ENCODE data around the gene SLC4A3.

Gene SLC4A3

DNA sequence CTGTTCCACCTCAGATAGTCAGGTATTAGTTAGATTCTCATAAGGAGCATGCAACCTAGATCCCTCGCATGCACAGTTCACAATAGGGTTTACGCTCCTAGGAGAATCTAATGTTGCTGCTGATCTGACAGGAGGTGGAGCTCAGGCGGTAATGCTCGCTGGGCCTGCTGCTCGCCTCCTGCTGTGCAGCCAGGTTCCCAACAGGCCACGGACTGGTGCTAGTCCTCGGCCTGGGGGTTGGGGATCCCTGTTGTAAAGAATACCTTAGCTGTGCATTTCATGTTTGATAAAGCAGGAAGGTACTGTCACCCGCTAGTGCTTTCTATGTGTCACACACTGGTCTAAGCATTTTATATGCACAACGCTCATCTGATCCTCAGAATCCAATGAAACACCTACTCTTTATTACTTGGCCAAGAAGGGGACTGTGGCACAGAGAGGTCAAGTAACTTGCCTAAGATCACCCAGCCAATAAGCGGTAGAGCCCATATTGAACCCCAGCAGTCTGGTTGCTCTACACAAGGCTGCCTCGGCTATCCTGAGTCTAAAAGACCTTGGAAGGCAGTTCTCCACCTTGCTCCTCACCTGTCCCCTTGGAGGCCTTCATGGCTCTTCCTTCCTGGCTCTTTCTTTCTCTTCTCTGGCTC is 35.8 kb downstream of the SLC4A3 start:
- H3K27ac ChIP-seq (ENCODE audit: low read length): no peak overlapping the region
- peaks cover 2% of the 10 kb centered on the region; the same call in 1 of the 2 replicates for H3K4me1 ChIP-seq (ENCODE audit: control insufficient read depth, insufficient read depth, low read length)
- no peak for DNase-seq (ENCODE audit: low read depth, low spot score)
- no peak overlapping the region for H3K4me3 ChIP-seq (ENCODE audit: low read length)
- WGBS (ENCODE audit: insufficient coverage, insufficient read length): no CpG with 5 or more reads among the region's 11 CpGs
- no peaks in the 10 kb centered on the region for H3K27me3 ChIP-seq (ENCODE audit: control insufficient read depth, insufficient read depth, low read length)
- H3K9me3 ChIP-seq (ENCODE audit: control insufficient read depth, insufficient read depth, low read length): no peaks in the 10 kb centered on the region
- H3K36me3 ChIP-seq (ENCODE audit: control insufficient read depth, insufficient read depth, low read length): no peaks in the 10 kb centered on the region

- no peak for DNase-seq (ENCODE audit: low read depth, low spot score)
- no CpG with 5 or more reads among the region's 5 CpGs for WGBS (ENCODE audit: insufficient coverage, insufficient read length)
- no peaks in the 10 kb centered on the region for H3K36me3 ChIP-seq (ENCODE audit: control insufficient read depth, insufficient read depth, low read length)
- no peaks in the 10 kb centered on the region for H3K27me3 ChIP-seq (ENCODE audit: control insufficient read depth, insufficient read depth, low read length)
- H3K4me1 ChIP-seq (ENCODE audit: control insufficient read depth, insufficient read depth, low read length): peaks cover 2% of the 10 kb centered on the region; the same call in 1 of the 2 replicates
- no peak overlapping the region for H3K4me3 ChIP-seq (ENCODE audit: low read length)
- no peaks in the 10 kb centered on the region for H3K9me3 ChIP-seq (ENCODE audit: control insufficient read depth, insufficient read depth, low read length)
- no peak overlapping the region for H3K27ac ChIP-seq (ENCODE audit: low read length)
Measured at GRCh38 chr2:219664041-219664440, 36.6 kb downstream of the SLC4A3 start.

DNA sequence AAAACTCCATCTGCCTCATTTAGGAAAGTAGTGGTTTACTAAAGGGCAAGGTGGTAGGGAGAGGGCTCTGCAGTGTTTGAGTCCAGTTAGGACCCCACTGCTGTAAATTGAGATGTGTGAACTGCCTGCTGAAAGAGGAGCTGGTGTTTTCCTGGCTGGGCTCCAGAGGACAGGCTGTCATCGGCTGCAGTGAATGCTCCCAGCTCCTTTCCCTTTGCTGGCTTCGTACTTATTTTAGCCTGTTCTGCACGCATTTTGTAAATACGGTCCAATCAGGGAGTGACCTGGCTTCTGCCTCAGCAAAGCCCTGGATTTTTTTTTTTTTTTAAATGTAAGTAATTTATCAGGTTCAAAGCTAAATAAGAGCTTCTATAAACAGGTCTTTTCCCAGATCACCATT is 37.5 kb downstream of the SLC4A3 start:
- DNase-seq (ENCODE audit: low read depth, low spot score): no peak
- Histone ChIP-seq H3K4me3 (ENCODE audit: low read length) (no peak overlapping the region), H3K4me1 (ENCODE audit: control insufficient read depth, insufficient read depth, low read length) (peaks cover 2% of the 10 kb centered on the region; the same call in 1 of the 2 replicates), H3K27me3 (ENCODE audit: control insufficient read depth, insufficient read depth, low read length) (no peaks in the 10 kb centered on the region), H3K36me3 (ENCODE audit: control insufficient read depth, insufficient read depth, low read length) (no peaks in the 10 kb centered on the region), H3K9me3 (ENCODE audit: control insufficient read depth, insufficient read depth, low read length) (no peaks in the 10 kb centered on the region), H3K27ac (ENCODE audit: low read length) (no peak overlapping the region)
- no CpG with 5 or more reads among the region's 4 CpGs for WGBS (ENCODE audit: insufficient coverage, insufficient read length)

DNA sequence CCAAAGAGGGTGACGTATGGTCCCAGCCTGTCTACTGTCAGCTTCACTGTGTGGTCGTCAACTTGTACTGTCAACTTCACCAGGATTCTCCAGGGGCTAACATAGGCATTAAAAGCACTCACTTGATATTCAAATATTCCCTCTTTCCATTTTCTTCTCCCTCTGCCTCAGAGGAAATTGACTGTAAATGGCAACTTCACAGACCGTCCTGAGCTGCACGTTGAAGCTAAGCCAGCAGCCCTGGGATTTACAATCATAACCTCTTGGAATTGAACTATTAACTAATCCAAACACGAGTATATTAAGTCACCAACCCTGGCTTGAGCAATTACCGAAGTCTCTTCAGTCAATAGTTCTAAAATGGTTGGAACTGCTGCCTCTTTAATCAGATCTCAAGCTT is 38.5 kb downstream of the SLC4A3 start:
- no CpG with 5 or more reads among the region's 6 CpGs for WGBS (ENCODE audit: insufficient coverage, insufficient read length)
- Histone ChIP-seq H3K9me3 (ENCODE audit: control insufficient read depth, insufficient read depth, low read length) (no peaks in the 10 kb centered on the region), H3K4me1 (ENCODE audit: control insufficient read depth, insufficient read depth, low read length) (peaks cover 2% of the 10 kb centered on the region; the same call in 1 of the 2 replicates), H3K27ac (ENCODE audit: low read length) (no peak overlapping the region), H3K27me3 (ENCODE audit: control insufficient read depth, insufficient read depth, low read length) (no peaks in the 10 kb centered on the region), H3K4me3 (ENCODE audit: low read length) (no peak overlapping the region), H3K36me3 (ENCODE audit: control insufficient read depth, insufficient read depth, low read length) (no peaks in the 10 kb centered on the region)
- no peak for DNase-seq (ENCODE audit: low read depth, low spot score)

GRCh38 chr2:219668316-219668715 is 40.9 kb downstream of the SLC4A3 start:
- Histone ChIP-seq H3K27me3 (ENCODE audit: control insufficient read depth, insufficient read depth, low read length) (no peaks in the 10 kb centered on the region), H3K36me3 (ENCODE audit: control insufficient read depth, insufficient read depth, low read length) (no peaks in the 10 kb centered on the region), H3K4me1 (ENCODE audit: control insufficient read depth, insufficient read depth, low read length) (peaks cover 4% of the 10 kb centered on the region; the same call in 1 of the 2 replicates), H3K27ac (ENCODE audit: low read length) (no peak overlapping the region), H3K4me3 (ENCODE audit: low read length) (no peak overlapping the region), H3K9me3 (ENCODE audit: control insufficient read depth, insufficient read depth, low read length) (no peaks in the 10 kb centered on the region)
- no peak for DNase-seq (ENCODE audit: low read depth, low spot score)
- no CpG with 5 or more reads among the region's 15 CpGs for WGBS (ENCODE audit: insufficient coverage, insufficient read length)

GRCh38 chr2:219670386-219670785 is 43.0 kb downstream of the SLC4A3 start:
- Histone ChIP-seq H3K36me3 (ENCODE audit: control insufficient read depth, insufficient read depth, low read length) (no peaks in the 10 kb centered on the region), H3K27me3 (ENCODE audit: control insufficient read depth, insufficient read depth, low read length) (no peaks in the 10 kb centered on the region), H3K9me3 (ENCODE audit: control insufficient read depth, insufficient read depth, low read length) (no peaks in the 10 kb centered on the region), H3K4me1 (ENCODE audit: control insufficient read depth, insufficient read depth, low read length) (peaks cover 4% of the 10 kb centered on the region; the same call in 1 of the 2 replicates), H3K27ac (ENCODE audit: low read length) (no peak overlapping the region), H3K4me3 (ENCODE audit: low read length) (no peak overlapping the region)
- WGBS (ENCODE audit: insufficient coverage, insufficient read length): no CpG with 5 or more reads among the region's 6 CpGs
- DNase-seq (ENCODE audit: low read depth, low spot score): no peak

- H3K27me3 ChIP-seq (ENCODE audit: control insufficient read depth, insufficient read depth, low read length): no peaks in the 10 kb centered on the region
- WGBS (ENCODE audit: insufficient coverage, insufficient read length): no CpG with 5 or more reads among the region's 5 CpGs
- no peaks in the 10 kb centered on the region for H3K9me3 ChIP-seq (ENCODE audit: control insufficient read depth, insufficient read depth, low read length)
- H3K4me3 ChIP-seq (ENCODE audit: low read length): no peak overlapping the region
- H3K27ac ChIP-seq (ENCODE audit: low read length): no peak overlapping the region
- no peaks in the 10 kb centered on the region for H3K36me3 ChIP-seq (ENCODE audit: control insufficient read depth, insufficient read depth, low read length)
- H3K4me1 ChIP-seq (ENCODE audit: control insufficient read depth, insufficient read depth, low read length): peaks cover 4% of the 10 kb centered on the region; the same call in 1 of the 2 replicates
- no peak for DNase-seq (ENCODE audit: low read depth, low spot score)
Measured at GRCh38 chr2:219671279-219671678, 43.8 kb downstream of the SLC4A3 start.

DNA sequence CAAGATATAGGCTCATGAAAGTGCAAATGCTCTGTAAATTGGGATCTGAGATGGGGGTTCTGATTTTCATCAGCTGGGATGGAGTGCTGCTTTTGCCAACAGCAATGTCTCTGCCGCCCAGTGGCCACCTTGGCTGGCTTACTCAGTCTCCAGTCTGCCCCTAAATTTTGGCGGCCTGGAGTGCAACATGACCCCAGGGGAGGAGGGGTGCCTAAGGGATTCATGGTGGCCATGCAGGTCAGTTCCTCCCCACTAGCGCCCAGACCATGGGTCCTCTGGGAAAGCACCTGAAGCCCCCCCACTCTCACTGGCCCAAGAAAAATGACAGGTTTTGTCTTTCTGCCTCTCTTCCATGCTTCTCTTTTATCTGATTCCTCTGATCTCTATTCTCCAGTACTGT is 45.0 kb downstream of the SLC4A3 start:
- no peaks in the 10 kb centered on the region for H3K9me3 ChIP-seq (ENCODE audit: control insufficient read depth, insufficient read depth, low read length)
- H3K4me1 ChIP-seq (ENCODE audit: control insufficient read depth, insufficient read depth, low read length): peaks cover 2% of the 10 kb centered on the region; the same call in 1 of the 2 replicates
- no peak for DNase-seq (ENCODE audit: low read depth, low spot score)
- H3K36me3 ChIP-seq (ENCODE audit: control insufficient read depth, insufficient read depth, low read length): no peaks in the 10 kb centered on the region
- no peak overlapping the region for H3K27ac ChIP-seq (ENCODE audit: low read length)
- no peaks in the 10 kb centered on the region for H3K27me3 ChIP-seq (ENCODE audit: control insufficient read depth, insufficient read depth, low read length)
- H3K4me3 ChIP-seq (ENCODE audit: low read length): no peak overlapping the region
- WGBS (ENCODE audit: insufficient coverage, insufficient read length): no CpG with 5 or more reads among the region's 3 CpGs

DNA sequence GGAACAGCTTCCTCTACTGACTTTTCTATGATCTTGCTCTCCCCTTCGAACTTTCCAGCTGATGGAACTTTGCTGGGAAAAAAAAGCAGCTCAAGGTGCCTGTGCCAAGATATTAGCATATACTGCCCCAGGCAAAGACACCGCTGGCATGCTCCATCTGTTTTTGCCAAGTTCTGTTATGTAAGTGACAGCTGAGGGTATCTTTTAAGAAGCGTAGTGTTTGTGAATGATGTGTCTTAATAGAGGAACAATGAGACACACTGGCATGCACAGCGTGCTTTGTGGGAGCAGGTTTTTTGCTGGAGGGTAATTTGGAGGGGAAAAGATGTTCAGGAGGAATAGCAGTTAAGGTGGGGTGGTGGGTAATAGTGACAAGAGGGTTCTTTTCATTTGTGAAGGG is 47.8 kb downstream of the SLC4A3 start:
- Histone ChIP-seq H3K9me3 (ENCODE audit: control insufficient read depth, insufficient read depth, low read length) (no peaks in the 10 kb centered on the region), H3K36me3 (ENCODE audit: control insufficient read depth, insufficient read depth, low read length) (no peaks in the 10 kb centered on the region), H3K27me3 (ENCODE audit: control insufficient read depth, insufficient read depth, low read length) (no peaks in the 10 kb centered on the region), H3K4me1 (ENCODE audit: control insufficient read depth, insufficient read depth, low read length) (peaks cover 2% of the 10 kb centered on the region; the same call in 1 of the 2 replicates), H3K4me3 (ENCODE audit: low read length) (no peak overlapping the region), H3K27ac (ENCODE audit: low read length) (no peak overlapping the region)
- WGBS (ENCODE audit: insufficient coverage, insufficient read length): no CpG with 5 or more reads among the region's 4 CpGs
- no peak for DNase-seq (ENCODE audit: low read depth, low spot score)

- no peak for DNase-seq (ENCODE audit: low read depth, low spot score)
- no CpG with 5 or more reads among the region's 1 CpG for WGBS (ENCODE audit: insufficient coverage, insufficient read length)
- no peak overlapping the region for H3K4me3 ChIP-seq (ENCODE audit: low read length)
- no peak overlapping the region for H3K27ac ChIP-seq (ENCODE audit: low read length)
- H3K36me3 ChIP-seq (ENCODE audit: control insufficient read depth, insufficient read depth, low read length): no peaks in the 10 kb centered on the region
- no peaks in the 10 kb centered on the region for H3K4me1 ChIP-seq (ENCODE audit: control insufficient read depth, insufficient read depth, low read length)
- no peaks in the 10 kb centered on the region for H3K9me3 ChIP-seq (ENCODE audit: control insufficient read depth, insufficient read depth, low read length)
- no peaks in the 10 kb centered on the region for H3K27me3 ChIP-seq (ENCODE audit: control insufficient read depth, insufficient read depth, low read length)
Measured at GRCh38 chr2:219676586-219676985, 49.2 kb downstream of the SLC4A3 start.

- H3K27me3 ChIP-seq (ENCODE audit: control insufficient read depth, insufficient read depth, low read length): no peaks in the 10 kb centered on the region
- no peaks in the 10 kb centered on the region for H3K36me3 ChIP-seq (ENCODE audit: control insufficient read depth, insufficient read depth, low read length)
- no peaks in the 10 kb centered on the region; the same call in 1 of the 2 replicates for H3K9me3 ChIP-seq (ENCODE audit: control insufficient read depth, insufficient read depth, low read length)
- H3K4me3 ChIP-seq (ENCODE audit: low read length): no peak overlapping the region
- no peak overlapping the region for H3K27ac ChIP-seq (ENCODE audit: low read length)
- no CpG with 5 or more reads among the region's 3 CpGs for WGBS (ENCODE audit: insufficient coverage, insufficient read length)
- no peaks in the 10 kb centered on the region for H3K4me1 ChIP-seq (ENCODE audit: control insufficient read depth, insufficient read depth, low read length)
- no peak for DNase-seq (ENCODE audit: low read depth, low spot score)
Measured at GRCh38 chr2:219679041-219679440, 51.6 kb downstream of the SLC4A3 start.

Measured in iPS DF 6.9 (cell line).